Left lung (tissue), 10 donors: ENCODE results near the gene EPB41. TPM values are rescaled to one million over a fixed set of nuclear protein-coding genes. Genes with fewer than 3 reads are reported as not detected.
"Not testable (repeated sequence)": the region's sequence is repeated elsewhere in the genome, so short reads cannot be mapped to it uniquely, and the experiment has no call there.

ENCODE experiments used
- ATAC-seq: fragments of 200-7000 bp; cut with Tn5 transposase; one replicate; pipeline ENCODE4 v1.9.1; 2020; ENCODE audit warnings: moderate library complexity
- DNase-seq, 4 donors: peaks; one replicate each; pipeline ENCODE4 v3.0.0-alpha.2; 2013 to 2020
- H3K27ac ChIP-seq, 2 donors: fragments of 200-600 bp; sonication (generic) in 1 of 2; one replicate each; pipeline versions ENCODE4 v1.5.0 to v1.8.0; 2020 to 2021
- H3K27me3 ChIP-seq, 2 donors: fragments of 200-600 bp; sonication (generic) in 1 of 2; one replicate each; pipeline versions ENCODE4 v1.5.0 to v1.8.0; 2020 to 2021
- H3K36me3 ChIP-seq, 2 donors: fragments of 200-600 bp; sonication (generic) in 1 of 2; one replicate each; pipeline versions ENCODE4 v1.5.0 to v1.8.0; 2020 to 2021
- H3K4me1 ChIP-seq, 2 donors: fragments of 200-600 bp; one replicate each; pipeline ENCODE4 v1.8.0; 2021
- H3K4me3 ChIP-seq, 2 donors: fragments of 200-600 bp; sonication (generic) in 1 of 2; one replicate each; pipeline versions ENCODE4 v1.5.0 to v1.8.0; 2020 to 2021; ENCODE audit warnings: mild to moderate bottlenecking in 1 of 2
- H3K9me3 ChIP-seq, 2 donors: fragments of 200-600 bp; sonication (generic) in 1 of 2; one replicate each; pipeline versions ENCODE4 v1.5.0 to v1.8.0; 2020 to 2021
- CTCF ChIP-seq, 2 donors: fragments of 200-600 bp; sonication (generic) in 1 of 2; IDR thresholded peaks; one replicate each; pipeline versions ENCODE4 v1.5.0 to v1.8.0; 2021; ENCODE audit warnings: antibody characterized with exemption in 2 of 2
- intact Hi-C, 2 donors: fragments of 100-400 bp; cut with DNase I; formaldehyde crosslinking; loops; one replicate each; pipeline versions ENCODE4 v1.11.2 to v1.14.2; 2022
- polyA plus RNA-seq, 6 donors: library from polyadenylated mRNA; unstranded; fragments of 120-200 nt; gene quantifications; one replicate each; pipeline ENCODE4 v1.2.1, GENCODE V29; 2013; ENCODE audit not compliant: insufficient read length in 6 of 6
- total RNA-seq, 2 donors: library from RNA; stranded (reverse); fragmentation: NEBNext Ultra II Directional; extraction: Animal tissue kit (Norgen Biotek cat#: 25700); gene quantifications; one replicate each; pipeline ENCODE4 v1.2.1, GENCODE V29; 2021
- donor health status: DM: no; HTN: yes; CAD: no.
- donor health status: DM: no; HTN: no; CAD: no.

EPB41 gene
- total and polyA plus RNA-seq, 8 donors = 41.4 to 56.1 (median 45.7) TPM

- Histone ChIP-seq H3K27ac (no peak overlapping the region), H3K4me1 (no peaks in the 10 kb centered on the region), H3K4me3 (no peak overlapping the region), H3K36me3 (no peaks in the 10 kb centered on the region), H3K9me3 (no peaks in the 10 kb centered on the region), H3K27me3 (no peaks in the 10 kb centered on the region)
- intact Hi-C loops = loop anchor here (5.0 to 10.0 kb wide), 2 partner anchors 85 to 88 kb away; no protein-coding TSS in a partner anchor
- no peak for TF ChIP-seq CTCF (IDR thresholded peaks at IDR 0.05)
- ATAC-seq (no peak), DNase-seq (no peak)
These were observed 44.4 kb upstream of the EPB41 start for GRCh38 chr1:28869952-28870351.

- no peaks in the 10 kb centered on the region for H3K9me3 ChIP-seq
- DNase-seq (no peak), ATAC-seq (peak; percentile 17)
- H3K36me3 ChIP-seq = no peaks in the 10 kb centered on the region
- H3K27me3 ChIP-seq = no peaks in the 10 kb centered on the region
- H3K4me1 ChIP-seq = no peaks in the 10 kb centered on the region
- no peak overlapping the region for H3K4me3 ChIP-seq
- no peak overlapping the region for H3K27ac ChIP-seq
- intact Hi-C loops = loop anchor here (5.0 to 10.0 kb wide), 2 partner anchors 87 to 90 kb away; no protein-coding TSS in a partner anchor
- TF ChIP-seq CTCF (IDR thresholded peaks at IDR 0.05) = no peak
These were observed 42.6 kb upstream of the EPB41 start for GRCh38 chr1:28871631-28872401.

- intact Hi-C loops = loop anchor here in 1 of 2 donors (10.0 kb wide), 1 partner anchor 90 kb away; no protein-coding TSS in a partner anchor
- H3K27me3 ChIP-seq, H3K4me1 ChIP-seq, H3K36me3 ChIP-seq, H3K4me3 ChIP-seq, DNase-seq, H3K27ac ChIP-seq, H3K9me3 ChIP-seq, ATAC-seq: not testable (repeated sequence)
These were observed 39.2 kb upstream of the EPB41 start for GRCh38 chr1:28875134-28875533.

- DNase-seq = peak; percentile 71 to 88 (median 79)
- no peaks in the 10 kb centered on the region for H3K27me3 ChIP-seq
- no peaks in the 10 kb centered on the region for H3K36me3 ChIP-seq
- peaks cover 0 to 5% of the 10 kb centered on the region in 2 donors for H3K4me1 ChIP-seq
- no peak overlapping the region for H3K27ac ChIP-seq
- H3K4me3 ChIP-seq = no peak overlapping the region
- intact Hi-C loops = loop anchor here in 1 of 2 donors (10.0 kb wide), 1 partner anchor 92 kb away; no protein-coding TSS in a partner anchor
- peak; percentile 87 to 96 for TF ChIP-seq CTCF (IDR thresholded peaks at IDR 0.05)
- H3K9me3 ChIP-seq = no peaks in the 10 kb centered on the region
- ATAC-seq = peak; percentile 89
These were observed 37.1 kb upstream of the EPB41 start for GRCh38 chr1:28877132-28877781.

GRCh38 chr1:28878796-28879195 lies 35.6 kb upstream of the EPB41 start:
- intact Hi-C loops = loop anchor here in 1 of 2 donors (10.0 kb wide), 1 partner anchor 94 kb away; no protein-coding TSS in a partner anchor
- H3K27me3 ChIP-seq = no peaks in the 10 kb centered on the region
- no peak for ATAC-seq
- H3K9me3 ChIP-seq = no peaks in the 10 kb centered on the region
- no peaks in the 10 kb centered on the region for H3K36me3 ChIP-seq
- DNase-seq = no peak
- H3K4me1 ChIP-seq = peaks cover 2 to 9% of the 10 kb centered on the region in 2 donors
- H3K27ac ChIP-seq = no peak overlapping the region
- H3K4me3 ChIP-seq = no peak overlapping the region
- no peak for TF ChIP-seq CTCF (IDR thresholded peaks at IDR 0.05)
